ENCODE data around the gene HPSE2. TPM values are rescaled to one million over a fixed set of nuclear protein-coding genes. Genes with fewer than 3 reads are reported as not detected.

HPSE2 gene
- total and polyA plus RNA-seq, 2 experiments from 2014 or later, result not detected

- H2AFZ ChIP-seq, result no peak overlapping the region
- no peak overlapping the region for H3K9ac ChIP-seq
- DNase-seq, result no peak
- no peaks in the 10 kb centered on the region for H3K4me1 ChIP-seq (ENCODE audit: insufficient read depth)
- no peaks in the 10 kb centered on the region for H3K36me3 ChIP-seq (ENCODE audit: low read depth)
- no peak overlapping the region for H3K4me3 ChIP-seq
- H4K20me1 ChIP-seq (ENCODE audit: insufficient read depth), result no peaks in the 10 kb centered on the region
- H3K79me2 ChIP-seq (ENCODE audit: insufficient read depth), result no peaks in the 10 kb centered on the region
- no peaks in the 10 kb centered on the region for H3K9me2 ChIP-seq (ENCODE audit: insufficient read depth)
- no peaks in the 10 kb centered on the region for H3F3A ChIP-seq (ENCODE audit: insufficient read depth)
- no peak overlapping the region for H3K4me2 ChIP-seq (ENCODE audit: unreplicated experiment)
- 35 to 53% methylated on average over 2 of the region's 2 CpGs for WGBS, 2 experiments (ENCODE audit: low coverage in 1 of 2, low lambda C conversion rate in 2 of 2, missing lambda C conversion rate in 2 of 2)
- in situ Hi-C loops (cut with MboI), result no loop called here
- H3K27ac ChIP-seq, result no peak overlapping the region
- no peaks in the 10 kb centered on the region for H3K27me3 ChIP-seq (replicated peaks; ENCODE audit: insufficient read depth)
- TF ChIP-seq EZH2 (IDR thresholded peaks at IDR 0.05; ENCODE audit: insufficient read depth, poor library complexity, severe bottlenecking) (no peak), EZH2phosphoT487 (IDR thresholded peaks at IDR 0.05; ENCODE audit: insufficient read depth, low read depth) (no peak)
- H3K9me3 ChIP-seq (ENCODE audit: low read depth), result no peaks in the 10 kb centered on the region
Measured at GRCh38 chr10:98950106-98950505, 285.5 kb downstream of the HPSE2 start.

- DNase-seq, result no peak
- no peak overlapping the region for H3K4me2 ChIP-seq (ENCODE audit: unreplicated experiment)
Measured at GRCh38 chr10:98949306-98949705, 286.3 kb downstream of the HPSE2 start.

GRCh38 chr10:98943681-98944080, 292.0 kb downstream of the HPSE2 start:
- H3F3A ChIP-seq (ENCODE audit: insufficient read depth), result no peaks in the 10 kb centered on the region
- in situ Hi-C loops (cut with MboI), result no loop called here
- H3K27ac ChIP-seq, result no peak overlapping the region
- no peak overlapping the region for H2AFZ ChIP-seq
- H3K9ac ChIP-seq, result no peak overlapping the region
- H3K4me1 ChIP-seq (ENCODE audit: insufficient read depth), result no peaks in the 10 kb centered on the region
- no peaks in the 10 kb centered on the region for H3K9me2 ChIP-seq (ENCODE audit: insufficient read depth)
- 2 to 5% methylated on average over 1 of the region's 1 CpG for WGBS, 2 experiments (ENCODE audit: low coverage in 1 of 2, low lambda C conversion rate in 2 of 2, missing lambda C conversion rate in 2 of 2)
- H3K9me3 ChIP-seq (ENCODE audit: low read depth), result no peaks in the 10 kb centered on the region
- H4K20me1 ChIP-seq (ENCODE audit: insufficient read depth), result no peaks in the 10 kb centered on the region
- TF ChIP-seq EZH2phosphoT487 (IDR thresholded peaks at IDR 0.05; ENCODE audit: insufficient read depth, low read depth) (no peak), EZH2 (IDR thresholded peaks at IDR 0.05; ENCODE audit: insufficient read depth, poor library complexity, severe bottlenecking) (no peak)
- H3K79me2 ChIP-seq (ENCODE audit: insufficient read depth), result no peaks in the 10 kb centered on the region
- no peak for DNase-seq
- no peaks in the 10 kb centered on the region for H3K27me3 ChIP-seq (replicated peaks; ENCODE audit: insufficient read depth)
- H3K4me2 ChIP-seq (ENCODE audit: unreplicated experiment), result no peak overlapping the region
- no peaks in the 10 kb centered on the region for H3K36me3 ChIP-seq (ENCODE audit: low read depth)
- H3K4me3 ChIP-seq, result no peak overlapping the region

More at GRCh38 chr10:98949306-98949705, 286.3 kb downstream of the HPSE2 start:
- H4K20me1 ChIP-seq (ENCODE audit: insufficient read depth), result no peaks in the 10 kb centered on the region
- H3K27me3 ChIP-seq (replicated peaks; ENCODE audit: insufficient read depth), result no peaks in the 10 kb centered on the region
- no peak overlapping the region for H3K9ac ChIP-seq
- no peaks in the 10 kb centered on the region for H3F3A ChIP-seq (ENCODE audit: insufficient read depth)
- in situ Hi-C loops (cut with MboI), result no loop called here
- H3K4me1 ChIP-seq (ENCODE audit: insufficient read depth), result no peaks in the 10 kb centered on the region
- no peak overlapping the region for H2AFZ ChIP-seq
- no peaks in the 10 kb centered on the region for H3K9me3 ChIP-seq (ENCODE audit: low read depth)
- no peak overlapping the region for H3K4me3 ChIP-seq
- no peak for TF ChIP-seq EZH2phosphoT487 (IDR thresholded peaks at IDR 0.05; ENCODE audit: insufficient read depth, low read depth)
- no peak for TF ChIP-seq EZH2 (IDR thresholded peaks at IDR 0.05; ENCODE audit: insufficient read depth, poor library complexity, severe bottlenecking)
- H3K27ac ChIP-seq, result no peak overlapping the region
- H3K79me2 ChIP-seq (ENCODE audit: insufficient read depth), result no peaks in the 10 kb centered on the region
- H3K36me3 ChIP-seq (ENCODE audit: low read depth), result no peaks in the 10 kb centered on the region
- H3K9me2 ChIP-seq (ENCODE audit: insufficient read depth), result no peaks in the 10 kb centered on the region

GRCh38 chr10:98929709-98930108, 305.9 kb downstream of the HPSE2 start:
- Histone ChIP-seq H3K79me2 (ENCODE audit: insufficient read depth) (no peaks in the 10 kb centered on the region), H3K36me3 (ENCODE audit: low read depth) (no peaks in the 10 kb centered on the region), H3K9me2 (ENCODE audit: insufficient read depth) (no peaks in the 10 kb centered on the region), H3K4me3 (no peak overlapping the region), H3K27me3 (replicated peaks; ENCODE audit: insufficient read depth) (no peaks in the 10 kb centered on the region), H3K9me3 (ENCODE audit: low read depth) (no peaks in the 10 kb centered on the region), H3K27ac (no peak overlapping the region), H3F3A (ENCODE audit: insufficient read depth) (no peaks in the 10 kb centered on the region), H3K9ac (no peak overlapping the region), H2AFZ (no peak overlapping the region), H3K4me2 (ENCODE audit: unreplicated experiment) (no peak overlapping the region), H4K20me1 (ENCODE audit: insufficient read depth) (no peaks in the 10 kb centered on the region), H3K4me1 (ENCODE audit: insufficient read depth) (no peaks in the 10 kb centered on the region)
- 74 to 82% methylated on average over 2 of the region's 2 CpGs for WGBS, 2 experiments (ENCODE audit: low coverage in 1 of 2, low lambda C conversion rate in 2 of 2, missing lambda C conversion rate in 2 of 2)
- in situ Hi-C loops (cut with MboI), result no loop called here
- TF ChIP-seq EZH2 (IDR thresholded peaks at IDR 0.05; ENCODE audit: insufficient read depth, poor library complexity, severe bottlenecking), result no peak
- DNase-seq, result no peak

- Histone ChIP-seq H3K4me2 (ENCODE audit: unreplicated experiment) (no peak overlapping the region), H3K9ac (no peak overlapping the region), H4K20me1 (ENCODE audit: insufficient read depth) (no peaks in the 10 kb centered on the region), H3F3A (ENCODE audit: insufficient read depth) (no peaks in the 10 kb centered on the region), H3K4me1 (ENCODE audit: insufficient read depth) (no peaks in the 10 kb centered on the region), H3K9me3 (ENCODE audit: low read depth) (no peaks in the 10 kb centered on the region), H3K9me2 (ENCODE audit: insufficient read depth) (no peaks in the 10 kb centered on the region), H3K36me3 (ENCODE audit: low read depth) (no peaks in the 10 kb centered on the region), H3K27me3 (replicated peaks; ENCODE audit: insufficient read depth) (no peaks in the 10 kb centered on the region), H3K4me3 (no peak overlapping the region), H3K27ac (no peak overlapping the region), H3K79me2 (ENCODE audit: insufficient read depth) (no peaks in the 10 kb centered on the region), H2AFZ (no peak overlapping the region)
- TF ChIP-seq EZH2phosphoT487 (IDR thresholded peaks at IDR 0.05; ENCODE audit: insufficient read depth, low read depth), result no peak
- no peak for TF ChIP-seq EZH2 (IDR thresholded peaks at IDR 0.05; ENCODE audit: insufficient read depth, poor library complexity, severe bottlenecking)
- in situ Hi-C loops (cut with MboI), result no loop called here
- WGBS, 2 experiments (ENCODE audit: low coverage in 1 of 2, low lambda C conversion rate in 2 of 2, missing lambda C conversion rate in 2 of 2), result 26 to 31% methylated on average over 1 of the region's 1 CpG
- no peak for DNase-seq
Measured at GRCh38 chr10:98925651-98926050, 310.0 kb downstream of the HPSE2 start.

Measured in GM23248 (cell line).